Posterior vena cava (tissue), 2 donors: ENCODE measurements around the gene ASPSCR1. TPM values are rescaled to one million over a fixed set of nuclear protein-coding genes. Genes with fewer than 3 reads are reported as not detected.

Experiments
- DNase-seq: peaks from one replicate; pipeline ENCODE4 v3.0.0-alpha.2; 2020; ENCODE audit warnings: low spot score
- intact Hi-C, 2 donors: fragments of 100-400 bp; cut with DNase I; formaldehyde crosslinking; loops; one replicate each; pipeline versions ENCODE4 v1.14.1 to v1.14.2; 2022 to 2023
- total RNA-seq, 2 donors: library from RNA; stranded (reverse); fragmentation: NEBNext Ultra II Directional; extraction: Animal tissue kit (Norgen Biotek cat#: 25700); gene quantifications; one replicate each; pipeline ENCODE4 v1.2.1, GENCODE V29; 2021
- donor health status: DM: yes; HTN: yes; CAD: no.
- donor health status: DM: yes; HTN: yes; CAD: no.

The ASPSCR1 gene
- total RNA-seq, 2 donors from 2014 or later, result 19.6 to 25.2 TPM

- intact Hi-C loops, result no loop called here
- no peak for DNase-seq
These were observed 29.7 kb downstream of the ASPSCR1 start for GRCh38 chr17:82007228-82007494.

GRCh38 chr17:82007495-82008257 lies 30.2 kb downstream of the ASPSCR1 start:
- intact Hi-C loops, result no loop called here
- no peak for DNase-seq

- intact Hi-C loops, result no loop called here
- no peak for DNase-seq
These were observed 31.0 kb downstream of the ASPSCR1 start for GRCh38 chr17:82008258-82008940.

GRCh38 chr17:82008941-82009405 lies 31.5 kb downstream of the ASPSCR1 start:
- intact Hi-C loops, result no loop called here

GRCh38 chr17:82009413-82009812 lies 32.0 kb downstream of the ASPSCR1 start:
- DNase-seq, result no peak
- intact Hi-C loops, result no loop called here

More at GRCh38 chr17:82008941-82009405, 31.5 kb downstream of the ASPSCR1 start:
- no peak for DNase-seq

- DNase-seq, result no peak
- intact Hi-C loops, result no loop called here
These were observed 33.4 kb downstream of the ASPSCR1 start for GRCh38 chr17:82010575-82011525.

GRCh38 chr17:82011617-82012187 lies 34.3 kb downstream of the ASPSCR1 start:
- DNase-seq, result no peak
- intact Hi-C loops, result no loop called here

GRCh38 chr17:82012261-82012639 lies 34.8 kb downstream of the ASPSCR1 start:
- intact Hi-C loops, result no loop called here
- no peak for DNase-seq

- intact Hi-C loops, result no loop called here
- DNase-seq, result no peak
These were observed 35.3 kb downstream of the ASPSCR1 start for GRCh38 chr17:82012640-82013295.

- DNase-seq, result no peak
- intact Hi-C loops, result no loop called here
These were observed 35.9 kb downstream of the ASPSCR1 start for GRCh38 chr17:82013341-82013740.

GRCh38 chr17:82013772-82014321 lies 36.4 kb downstream of the ASPSCR1 start:
- DNase-seq, result no peak
- intact Hi-C loops, result no loop called here

GRCh38 chr17:82014432-82014831 lies 37.0 kb downstream of the ASPSCR1 start:
- DNase-seq, result no peak
- intact Hi-C loops, result no loop called here

GRCh38 chr17:82014971-82015310 lies 37.5 kb downstream of the ASPSCR1 start:
- DNase-seq, result no peak
- intact Hi-C loops, result no loop called here

- no peak for DNase-seq
- intact Hi-C loops, result no loop called here
These were observed 38.0 kb downstream of the ASPSCR1 start for GRCh38 chr17:82015311-82015971.

- intact Hi-C loops, result no loop called here
- no peak for DNase-seq
These were observed 38.8 kb downstream of the ASPSCR1 start for GRCh38 chr17:82016061-82016874.

GRCh38 chr17:82016875-82017459 lies 39.5 kb downstream of the ASPSCR1 start:
- intact Hi-C loops, result no loop called here
- no peak for DNase-seq

- intact Hi-C loops, result no loop called here
- DNase-seq, result no peak
These were observed 40.3 kb downstream of the ASPSCR1 start for GRCh38 chr17:82017612-82018151.
